ENCODE results near the gene ZFHX3. TPM values are rescaled to one million over a fixed set of nuclear protein-coding genes. Genes with fewer than 3 reads are reported as not detected.

The ZFHX3 gene
- total and polyA plus RNA-seq, 2 donors (not counting 3 experiments of a cell fraction or from before 2014, with no cell fraction given): 3.7 to 18.8 TPM

DNA sequence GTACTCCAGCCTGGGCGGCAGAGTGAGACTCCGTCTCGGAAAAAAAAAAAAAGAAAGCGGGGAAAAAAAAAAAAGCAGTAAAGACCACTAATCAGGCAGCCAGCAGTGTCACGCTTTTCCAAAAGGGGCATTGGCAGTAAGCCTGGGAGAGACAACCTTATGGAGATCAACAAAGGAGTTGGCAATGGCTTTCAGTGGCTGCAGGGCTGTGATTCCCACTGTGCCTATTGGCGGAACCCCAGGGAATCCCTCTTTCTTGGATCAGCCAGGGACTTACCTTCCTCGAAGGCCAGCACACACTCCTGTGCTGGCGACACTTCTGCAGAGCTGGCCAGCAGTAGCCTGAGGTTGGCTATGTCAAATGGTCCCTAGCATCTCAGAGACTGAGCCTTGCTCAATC is 43.2 kb upstream of the ZFHX3 start:
- Histone ChIP-seq H3K9me3 (replicated peaks; ENCODE audit: control insufficient read depth, insufficient read depth, low read length) (no peaks in the 10 kb centered on the region), H3K9ac (replicated peaks; ENCODE audit: extremely low read depth, insufficient read depth, low read length) (no peak overlapping the region), H3K4me3 (replicated peaks in 1 of 3; ENCODE audit: insufficient read depth in 1 of 3, low read depth in 1 of 3, low read length in 3 of 3) (no peak overlapping the region), H3K4me1 (ENCODE audit: control insufficient read depth, extremely low read depth, insufficient read depth, low read length) (peaks cover 27% of the 10 kb centered on the region), H3K27ac (ENCODE audit: insufficient read depth, low read depth, low read length) (no peak overlapping the region), H4K20me1 (replicated peaks; ENCODE audit: control insufficient read depth, extremely low read depth, insufficient read depth, low read length) (no peaks in the 10 kb centered on the region), H3K27me3 (ENCODE audit: control insufficient read depth in 2 of 2, insufficient read depth in 2 of 2, low read length in 2 of 2) (peaks cover 0 to 2% of the 10 kb centered on the region in 2 experiments), H3K79me2 (ENCODE audit: control insufficient read depth, insufficient read depth, low read length) (no peaks in the 10 kb centered on the region), H3K36me3 (ENCODE audit: control insufficient read depth in 2 of 2, extremely low read depth in 1 of 2, insufficient read depth in 2 of 2, low read length in 2 of 2) (no peaks in the 10 kb centered on the region), H2AFZ (ENCODE audit: low read depth, low read length) (no peak overlapping the region), H3K9me1 (replicated peaks; ENCODE audit: control insufficient read depth, extremely low read depth, insufficient read depth, low read length) (no peaks in the 10 kb centered on the region), H3K4me2 (ENCODE audit: insufficient read depth, low read length) (no peak overlapping the region)
- BruUV-seq (replicated peaks): no TSS peak
- FAIRE-seq (no peak), DNase-seq (ENCODE audit: low read depth, low spot score) (no peak)
- dilution Hi-C loops (cut with MboI; ENCODE audit: extremely low pct_ligation_motif_present, low sequenced_read_pairs): no loop called here
- no peak for TF ChIP-seq JUN (IDR thresholded peaks at IDR 0.05; ENCODE audit: borderline replicate concordance, insufficient read depth, insufficient read length, low read depth)
- no peak for TF ChIP-seq FOS (IDR thresholded peaks at IDR 0.05; ENCODE audit: borderline replicate concordance, insufficient read depth, low read length)
- no peak for TF ChIP-seq GATA2 (IDR thresholded peaks at IDR 0.05; ENCODE audit: insufficient read depth, insufficient read length, low read depth, low read length)
- TF ChIP-seq POLR2A (IDR thresholded peaks at IDR 0.05; ENCODE audit: low read depth, low read length): no peak
- TF ChIP-seq MYC (IDR thresholded peaks at IDR 0.05; ENCODE audit: low read depth, low read length): no peak
- no peak for TF ChIP-seq EZH2 (IDR thresholded peaks at IDR 0.05; ENCODE audit: borderline replicate concordance, low read depth, low read length, severe bottlenecking)
- TF ChIP-seq POLR2AphosphoS5 (IDR thresholded peaks at IDR 0.05; ENCODE audit: insufficient read depth, low read depth, low read length): no peak
- TF ChIP-seq CTCF (IDR thresholded peaks at IDR 0.05; ENCODE audit: extremely low read depth in 1 of 2, insufficient read depth in 1 of 2, low read depth in 1 of 2, low read length in 2 of 2): no peak
- no peak for TF ChIP-seq MAX (IDR thresholded peaks at IDR 0.05; ENCODE audit: insufficient read depth, insufficient read length)
- intact Hi-C loops (cut with micrococcal nuclease): no loop called here
- ChIA-PET CTCF (interaction anchor here (0.7 to 1.8 kb wide), 3 partner anchors 19 to 259 kb away, joined by 3 to 5 read pairs (median 3); no protein-coding TSS in a partner anchor), POLR2A (no interaction called here)

All from endothelial cell of umbilical vein (primary cell).